Skin of body (tissue), 2 donors: ENCODE measurements around the gene KANSL3. TPM values are rescaled to one million over a fixed set of nuclear protein-coding genes. Genes with fewer than 3 reads are reported as not detected.

Experiments used
- DNase-seq: peaks from one replicate; lab custom pipeline; 2025; lab: John Stamatoyannopoulos, UW
- total RNA-seq: library from RNA; depleted of rRNA; stranded (reverse); fragments of >200 nt; gene quantifications from one replicate; pipeline ENCODE4 v1.2.3, GENCODE V29; 2014

Gene KANSL3
- total RNA-seq, 1 donor from 2014 or later = 26.0 TPM

- no peak for DNase-seq
These were observed 91.3 kb downstream of the KANSL3 start for GRCh38 chr2:96546797-96547196.

- DNase-seq = no peak
These were observed 91.8 kb downstream of the KANSL3 start for GRCh38 chr2:96546321-96546720.

Other genes starting within 250 kb of the KANSL3 start
- gene NEURL3, start 133.0 kb downstream of the KANSL3 start, total RNA-seq = 0.10 TPM
- 16.2 TPM for gene ARID5A, start 101.6 kb downstream of the KANSL3 start, total RNA-seq
- gene FER1L5, start 4.5 kb upstream of the KANSL3 start, total RNA-seq = 0.10 TPM
- gene LMAN2L, start 101.8 kb upstream of the KANSL3 start, total RNA-seq = 24.6 TPM
- 4.9 TPM for gene CNNM4, start 122.6 kb upstream of the KANSL3 start, total RNA-seq
- 6.3 TPM for gene CNNM3, start 178.0 kb upstream of the KANSL3 start, total RNA-seq
- gene ANKRD23, start 205.7 kb upstream of the KANSL3 start, total RNA-seq = 7.2 TPM
- gene ANKRD39, start 219.7 kb upstream of the KANSL3 start, total RNA-seq = 4.4 TPM
- gene SEMA4C, start 231.8 kb upstream of the KANSL3 start, total RNA-seq = 24.3 TPM